Tibial nerve (tissue), 4 donors: ENCODE measurements around the gene CPEB1.

ENCODE experiments used
- EP300 ChIP-seq, 2 donors: sonication (generic); formaldehyde crosslinking; IDR thresholded peaks; one replicate each; pipeline ENCODE4 v1.6.1; 2017; ENCODE audit warnings: antibody characterized with exemption in 2 of 2, mild to moderate bottlenecking in 1 of 2
- TF ChIP-seq, protein P1 (sequence below), 5 experiments: fragments of 200-600 bp in 3 of 5; fragments of 450-650 bp in 2 of 5; sonication (generic) in 3 of 5; IDR thresholded peaks; one replicate each; pipeline ENCODE4 v1.5.1; 2016 to 2019; ENCODE audit warnings: antibody characterized with exemption in 5 of 5, mild to moderate bottlenecking in 3 of 5, moderate library complexity in 2 of 5

- TF ChIP-seq, protein P1, sequence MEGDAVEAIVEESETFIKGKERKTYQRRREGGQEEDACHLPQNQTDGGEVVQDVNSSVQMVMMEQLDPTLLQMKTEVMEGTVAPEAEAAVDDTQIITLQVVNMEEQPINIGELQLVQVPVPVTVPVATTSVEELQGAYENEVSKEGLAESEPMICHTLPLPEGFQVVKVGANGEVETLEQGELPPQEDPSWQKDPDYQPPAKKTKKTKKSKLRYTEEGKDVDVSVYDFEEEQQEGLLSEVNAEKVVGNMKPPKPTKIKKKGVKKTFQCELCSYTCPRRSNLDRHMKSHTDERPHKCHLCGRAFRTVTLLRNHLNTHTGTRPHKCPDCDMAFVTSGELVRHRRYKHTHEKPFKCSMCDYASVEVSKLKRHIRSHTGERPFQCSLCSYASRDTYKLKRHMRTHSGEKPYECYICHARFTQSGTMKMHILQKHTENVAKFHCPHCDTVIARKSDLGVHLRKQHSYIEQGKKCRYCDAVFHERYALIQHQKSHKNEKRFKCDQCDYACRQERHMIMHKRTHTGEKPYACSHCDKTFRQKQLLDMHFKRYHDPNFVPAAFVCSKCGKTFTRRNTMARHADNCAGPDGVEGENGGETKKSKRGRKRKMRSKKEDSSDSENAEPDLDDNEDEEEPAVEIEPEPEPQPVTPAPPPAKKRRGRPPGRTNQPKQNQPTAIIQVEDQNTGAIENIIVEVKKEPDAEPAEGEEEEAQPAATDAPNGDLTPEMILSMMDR (IDR thresholded peaks at IDR 0.05): no peak
- no peak for TF ChIP-seq EP300 (IDR thresholded peaks at IDR 0.05)
Observed at GRCh38 chr15:82595203-82595602, 52.0 kb downstream of the CPEB1 start.
